Neural progenitor cell (in vitro differentiated cells): ENCODE results near the gene TAF10.

Experiments used
- EZH2 ChIP-seq: fragments of 200-600 bp; sonication (generic); IDR thresholded peaks from 2 replicates; pipeline ENCODE4 v1.6.1; 2017; ENCODE audit warnings: antibody characterized with exemption, mild to moderate bottlenecking, moderate library complexity
- TF ChIP-seq, protein P1 (sequence below): fragments of 200-600 bp; sonication (generic); IDR thresholded peaks from 2 replicates; pipeline ENCODE4 v1.5.1; 2017; ENCODE audit warnings: antibody characterized with exemption, mild to moderate bottlenecking

- TF ChIP-seq, protein P1, sequence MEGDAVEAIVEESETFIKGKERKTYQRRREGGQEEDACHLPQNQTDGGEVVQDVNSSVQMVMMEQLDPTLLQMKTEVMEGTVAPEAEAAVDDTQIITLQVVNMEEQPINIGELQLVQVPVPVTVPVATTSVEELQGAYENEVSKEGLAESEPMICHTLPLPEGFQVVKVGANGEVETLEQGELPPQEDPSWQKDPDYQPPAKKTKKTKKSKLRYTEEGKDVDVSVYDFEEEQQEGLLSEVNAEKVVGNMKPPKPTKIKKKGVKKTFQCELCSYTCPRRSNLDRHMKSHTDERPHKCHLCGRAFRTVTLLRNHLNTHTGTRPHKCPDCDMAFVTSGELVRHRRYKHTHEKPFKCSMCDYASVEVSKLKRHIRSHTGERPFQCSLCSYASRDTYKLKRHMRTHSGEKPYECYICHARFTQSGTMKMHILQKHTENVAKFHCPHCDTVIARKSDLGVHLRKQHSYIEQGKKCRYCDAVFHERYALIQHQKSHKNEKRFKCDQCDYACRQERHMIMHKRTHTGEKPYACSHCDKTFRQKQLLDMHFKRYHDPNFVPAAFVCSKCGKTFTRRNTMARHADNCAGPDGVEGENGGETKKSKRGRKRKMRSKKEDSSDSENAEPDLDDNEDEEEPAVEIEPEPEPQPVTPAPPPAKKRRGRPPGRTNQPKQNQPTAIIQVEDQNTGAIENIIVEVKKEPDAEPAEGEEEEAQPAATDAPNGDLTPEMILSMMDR = no peak
- no peak for TF ChIP-seq EZH2
Observed at GRCh38 chr11:6587360-6587953, 24.6 kb downstream of the TAF10 start.
